GM21526 (cell line): ENCODE data around the gene PWWP2A.

Source experiments
- ATAC-seq: cut with Tn5 transposase; IDR thresholded peaks from one replicate; pipeline ENCODE4 v1.9.1; 2021; ENCODE audit warnings: moderate library complexity; ENCODE audit not compliant: unreplicated experiment, low FRiP score

PWWP2A gene

GRCh38 chr5:160133071-160133917 lies 14.0 kb upstream of the PWWP2A start:
- ATAC-seq = no peak

GRCh38 chr5:160129841-160130240 lies 10.6 kb upstream of the PWWP2A start:
- no peak for ATAC-seq

GRCh38 chr5:160128632-160129031 lies 9.4 kb upstream of the PWWP2A start:
- ATAC-seq = no peak

- peak; percentile 9 for ATAC-seq
Observed at GRCh38 chr5:160119905-160120266, 636 bp upstream of the PWWP2A start.

- ATAC-seq = peak; percentile 31
Observed at GRCh38 chr5:160118349-160119141, 705 bp downstream of the PWWP2A start.

GRCh38 chr5:160116991-160117390 lies 2.3 kb downstream of the PWWP2A start:
- ATAC-seq = no peak

- no peak for ATAC-seq
Observed at GRCh38 chr5:160108124-160108523, 11.1 kb downstream of the PWWP2A start.

GRCh38 chr5:160105686-160106360 lies 13.4 kb downstream of the PWWP2A start:
- peak; percentile 88 for ATAC-seq

GRCh38 chr5:160097991-160098390 lies 21.3 kb downstream of the PWWP2A start:
- no peak for ATAC-seq

GRCh38 chr5:160096178-160096577 lies 23.1 kb downstream of the PWWP2A start:
- no peak for ATAC-seq

GRCh38 chr5:160092960-160093707 lies 26.1 kb downstream of the PWWP2A start:
- ATAC-seq = no peak

- no peak for ATAC-seq
Observed at GRCh38 chr5:160092514-160092913, 26.7 kb downstream of the PWWP2A start.

GRCh38 chr5:160090059-160090458 lies 29.2 kb downstream of the PWWP2A start:
- ATAC-seq = no peak

- no peak for ATAC-seq
Observed at GRCh38 chr5:160089531-160089930, 29.7 kb downstream of the PWWP2A start.

- ATAC-seq = no peak
Observed at GRCh38 chr5:160088805-160089204, 30.4 kb downstream of the PWWP2A start.

- no peak for ATAC-seq
Observed at GRCh38 chr5:160087199-160087598, 32.1 kb downstream of the PWWP2A start.

GRCh38 chr5:160084144-160084543 lies 35.1 kb downstream of the PWWP2A start:
- ATAC-seq = no peak

GRCh38 chr5:160083501-160083900 lies 35.7 kb downstream of the PWWP2A start:
- no peak for ATAC-seq

GRCh38 chr5:160082614-160083500 lies 36.4 kb downstream of the PWWP2A start:
- ATAC-seq = no peak

GRCh38 chr5:160081495-160081894 lies 37.8 kb downstream of the PWWP2A start:
- no peak for ATAC-seq
